GM03348 (cell line): ENCODE results near the gene R3HDML.

Experiments used
- DNase-seq: peaks from one replicate; pipeline ENCODE4 v3.0.0; 2012; ENCODE audit warnings: low spot score

R3HDML gene

GRCh38 chr20:44364068-44364467 is 27.2 kb downstream of the R3HDML start:
- DNase-seq: no peak

- no peak for DNase-seq
These were observed 27.9 kb downstream of the R3HDML start for GRCh38 chr20:44364780-44365179.

DNA sequence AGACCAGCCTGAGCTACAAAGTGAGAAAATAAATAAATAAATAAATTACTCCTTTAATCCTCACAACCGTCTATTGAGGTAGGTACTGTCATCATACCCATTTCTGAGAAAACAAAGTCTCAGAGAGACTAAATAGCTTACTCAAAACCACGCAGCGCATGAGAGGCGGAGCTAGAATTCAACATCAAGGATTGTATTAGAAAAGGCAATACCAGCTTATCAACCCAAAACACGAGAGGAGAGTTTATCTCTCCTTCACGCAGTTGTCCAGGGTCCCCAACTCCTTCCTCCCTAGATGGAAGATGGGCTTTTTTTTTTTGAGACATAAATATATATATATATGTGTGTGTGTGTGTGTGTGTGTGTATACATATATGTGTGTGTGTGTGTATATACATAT is 30.9 kb downstream of the R3HDML start:
- no peak for DNase-seq

- DNase-seq: no peak
These were observed 33.9 kb downstream of the R3HDML start for GRCh38 chr20:44370639-44371218.

GRCh38 chr20:44382641-44383040 is 45.8 kb downstream of the R3HDML start:
- no peak for DNase-seq

GRCh38 chr20:44384423-44385027 is 47.7 kb downstream of the R3HDML start:
- DNase-seq: peak; percentile 81

DNA sequence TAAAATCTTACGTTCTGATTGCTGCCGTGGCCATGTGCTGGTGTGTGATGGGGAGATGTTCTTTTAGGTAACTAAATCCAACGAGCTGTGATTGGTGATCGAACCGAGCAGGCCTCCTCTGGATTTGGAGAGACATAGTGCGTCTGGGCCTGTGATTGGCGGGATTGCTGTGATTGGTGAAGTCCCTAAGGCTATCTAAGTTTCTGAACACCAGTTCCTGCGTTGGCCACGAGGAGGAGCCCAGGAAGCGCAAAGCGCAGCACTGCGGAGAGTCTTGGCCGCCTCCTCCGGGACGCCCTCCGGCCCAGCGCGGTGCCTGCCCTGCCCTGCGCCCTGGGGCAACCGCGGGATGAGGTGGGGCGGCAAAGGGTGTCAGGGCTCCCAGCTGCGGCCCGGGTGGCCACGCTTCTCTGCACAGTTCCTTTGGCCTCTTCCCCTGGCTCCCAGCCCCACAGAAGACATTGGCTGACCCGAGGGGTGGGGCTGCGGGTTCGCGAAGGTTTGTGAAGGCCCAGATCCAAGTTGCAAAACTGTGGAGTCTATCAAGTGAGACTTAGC is 51.7 kb downstream of the R3HDML start:
- DNase-seq: peak; percentile 89

GRCh38 chr20:44389871-44390270 is 53.0 kb downstream of the R3HDML start:
- no peak for DNase-seq

DNA sequence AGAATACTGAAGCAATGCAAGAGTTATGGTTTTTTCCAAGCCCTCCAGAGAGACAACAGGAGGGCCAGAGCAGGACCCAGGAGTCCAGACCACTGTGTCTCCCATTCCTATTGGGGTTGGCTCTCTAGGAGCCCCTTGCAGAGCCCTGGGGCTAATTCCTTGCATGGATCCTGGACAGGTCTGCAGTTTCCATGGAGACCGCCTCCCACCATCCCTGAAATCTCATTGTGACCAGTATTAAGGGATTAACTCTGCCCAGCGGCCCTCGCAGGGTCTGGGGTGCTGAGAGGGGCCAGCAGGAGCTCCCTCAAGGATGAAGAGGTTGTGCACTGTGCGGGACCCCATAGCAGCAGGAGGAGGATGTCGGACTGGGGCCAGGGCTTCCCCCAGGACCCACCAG is 53.4 kb downstream of the R3HDML start:
- no peak for DNase-seq

DNA sequence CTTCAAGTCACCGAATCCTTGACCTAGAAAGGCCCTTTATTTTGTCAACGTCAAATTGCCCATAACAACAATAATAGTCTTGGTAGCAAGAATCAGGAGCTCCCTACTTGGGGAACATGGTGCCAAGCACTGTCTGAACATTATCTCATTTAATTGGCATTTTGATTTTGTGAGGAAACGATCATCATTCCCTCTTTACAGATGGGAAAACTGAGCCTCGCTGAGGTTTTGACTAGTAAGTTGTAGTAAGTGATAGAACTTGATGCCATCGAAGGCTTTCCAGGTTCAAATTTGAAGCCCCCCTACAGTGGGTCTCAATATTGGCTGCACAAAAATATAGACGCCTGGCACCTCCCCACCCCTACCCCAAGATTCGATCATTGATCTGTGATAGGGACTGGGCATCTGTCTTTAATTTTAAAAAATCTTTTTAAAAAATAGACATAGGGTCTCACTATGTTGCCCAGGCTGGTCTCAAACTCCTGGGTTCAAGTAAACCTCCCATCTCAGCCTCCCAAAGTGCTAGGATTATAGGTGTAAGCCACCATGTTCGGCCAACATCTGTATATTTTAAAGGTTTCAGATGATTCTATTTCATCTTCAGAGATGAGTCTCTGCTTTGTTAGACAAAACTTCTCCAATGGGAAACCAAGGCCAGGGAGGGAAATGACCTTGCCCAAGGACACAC is 55.4 kb downstream of the R3HDML start:
- DNase-seq: no peak

DNA sequence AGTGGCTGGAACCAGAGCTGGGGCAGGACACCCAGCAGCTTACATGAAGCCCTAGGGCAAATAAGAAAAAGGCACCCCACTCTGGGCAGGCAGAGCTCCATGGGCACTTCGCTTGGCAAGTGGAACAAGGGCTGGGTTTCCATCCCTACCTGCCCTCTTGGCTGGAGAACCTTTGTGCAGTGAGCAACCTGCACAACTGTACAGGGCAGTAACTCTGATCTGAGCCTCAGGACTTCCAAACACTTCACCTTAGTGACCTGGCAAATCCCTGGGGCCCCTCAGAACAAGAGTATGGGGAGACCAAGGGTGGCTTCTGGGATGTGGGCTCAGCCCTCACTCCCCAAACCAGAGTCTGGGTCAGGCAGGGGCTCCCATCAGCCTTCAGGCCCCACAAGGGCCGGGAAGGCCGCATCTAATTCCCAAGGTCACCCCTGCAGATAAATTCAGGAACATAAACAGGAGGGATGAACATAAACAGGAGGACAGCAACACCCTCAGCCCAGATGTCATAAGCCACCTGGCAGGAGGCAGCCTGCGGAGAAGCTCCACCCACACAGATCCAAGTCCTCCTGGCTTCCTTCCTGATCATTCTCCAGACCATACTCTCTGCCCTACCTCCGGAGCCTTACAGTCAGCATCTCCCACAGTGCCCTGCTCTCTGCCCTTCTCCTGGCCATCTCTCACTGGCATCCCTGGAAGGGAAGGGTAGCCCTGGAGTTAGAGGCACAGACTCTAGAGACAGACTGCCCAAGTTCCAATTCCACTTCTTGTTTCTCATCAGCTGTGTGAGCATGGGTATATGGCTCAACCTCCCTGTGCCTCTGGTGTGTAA is 56.1 kb downstream of the R3HDML start:
- DNase-seq: no peak

GRCh38 chr20:44393608-44394451 is 57.0 kb downstream of the R3HDML start:
- DNase-seq: no peak

DNA sequence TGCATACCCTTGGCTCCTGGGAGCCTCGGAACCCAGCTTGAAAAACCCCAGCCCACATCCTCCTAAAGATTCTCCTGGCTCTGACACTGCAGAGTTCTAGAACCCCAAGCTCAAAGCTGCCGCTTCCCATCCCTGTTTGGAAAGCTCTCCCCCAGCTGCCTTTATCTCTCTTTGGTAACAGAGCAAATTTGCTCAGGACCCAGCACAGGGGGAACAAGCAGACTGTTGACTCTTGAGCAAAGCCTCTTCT is 57.5 kb downstream of the R3HDML start:
- no peak for DNase-seq

GRCh38 chr20:44394702-44395460 is 58.0 kb downstream of the R3HDML start:
- DNase-seq: no peak

DNA sequence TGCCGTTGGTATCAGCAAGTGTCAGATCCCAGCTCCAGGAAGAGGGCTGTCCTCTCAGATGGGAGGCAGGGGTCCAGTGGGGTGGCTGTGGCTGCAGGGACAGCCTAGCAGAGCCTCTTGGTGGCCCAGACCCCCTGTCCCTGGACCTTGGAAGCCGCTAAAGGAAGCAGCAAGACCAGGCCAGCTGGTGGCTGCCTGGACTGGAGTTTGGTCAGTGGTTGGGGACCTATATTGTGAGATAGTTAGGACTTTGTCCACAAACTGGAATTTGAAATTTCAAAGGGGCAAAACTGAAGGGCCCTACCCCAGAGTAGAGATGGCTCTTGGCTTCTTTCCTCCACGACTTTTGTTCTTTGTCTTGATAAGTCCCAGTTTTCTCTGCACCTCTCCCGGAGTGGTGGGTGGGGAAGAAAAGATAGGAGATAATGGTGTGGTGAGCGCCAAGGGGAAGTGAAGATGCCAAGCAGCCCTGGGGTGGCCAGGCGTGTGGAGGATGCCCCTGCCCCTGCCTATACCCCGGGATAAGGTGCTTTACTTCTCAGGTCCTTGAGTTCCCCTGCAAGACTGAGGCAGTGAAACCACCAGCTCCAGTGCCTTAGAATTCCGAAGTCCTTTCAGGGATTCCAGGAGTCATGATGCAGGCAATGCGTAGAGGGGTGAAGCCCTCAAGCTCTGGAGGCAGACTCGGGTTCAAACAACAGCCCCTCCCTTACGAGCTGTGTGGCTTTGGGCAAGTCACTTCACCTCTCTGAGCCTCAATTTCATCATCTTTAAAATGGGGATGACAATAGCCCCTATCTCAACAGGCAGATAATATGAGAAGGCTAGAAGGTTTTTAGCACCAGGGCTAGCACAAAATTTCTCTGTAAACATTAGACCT is 58.9 kb downstream of the R3HDML start:
- no peak for DNase-seq

DNA sequence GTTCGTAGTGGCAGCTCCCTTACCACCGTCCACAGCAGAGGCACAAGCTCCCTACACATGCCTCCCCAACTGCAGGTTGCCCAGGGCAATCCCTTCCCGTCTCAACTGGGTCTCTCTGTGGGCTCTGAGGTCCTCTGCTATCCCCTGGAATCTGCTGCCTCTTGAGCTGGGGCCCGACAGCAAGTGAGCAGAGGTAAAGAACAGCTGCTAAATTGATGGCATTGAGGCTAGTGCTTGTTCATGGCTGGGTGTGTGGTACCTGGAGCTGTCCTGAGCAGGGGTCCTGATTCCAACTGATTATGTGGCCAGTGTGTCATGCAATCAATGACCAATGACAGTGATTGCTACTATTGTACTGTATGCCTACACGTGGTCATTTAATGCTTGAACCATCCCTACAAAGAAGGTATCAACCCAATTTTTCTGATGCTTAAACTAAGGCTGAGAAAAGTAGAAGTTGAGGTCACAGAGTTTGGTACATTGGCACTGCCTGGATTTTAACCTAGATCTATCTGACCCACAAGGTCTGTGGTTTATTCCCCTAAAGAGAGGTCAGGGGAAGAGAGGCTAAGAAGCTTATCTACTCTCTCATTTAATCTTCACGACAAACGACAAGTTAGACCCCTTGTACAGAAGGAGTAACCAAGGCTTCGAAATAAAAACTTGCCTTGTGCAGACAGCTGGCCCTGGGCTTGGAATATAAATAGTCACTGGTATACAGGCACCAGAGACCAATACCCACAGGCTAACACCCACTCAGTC is 59.7 kb downstream of the R3HDML start:
- no peak for DNase-seq

DNA sequence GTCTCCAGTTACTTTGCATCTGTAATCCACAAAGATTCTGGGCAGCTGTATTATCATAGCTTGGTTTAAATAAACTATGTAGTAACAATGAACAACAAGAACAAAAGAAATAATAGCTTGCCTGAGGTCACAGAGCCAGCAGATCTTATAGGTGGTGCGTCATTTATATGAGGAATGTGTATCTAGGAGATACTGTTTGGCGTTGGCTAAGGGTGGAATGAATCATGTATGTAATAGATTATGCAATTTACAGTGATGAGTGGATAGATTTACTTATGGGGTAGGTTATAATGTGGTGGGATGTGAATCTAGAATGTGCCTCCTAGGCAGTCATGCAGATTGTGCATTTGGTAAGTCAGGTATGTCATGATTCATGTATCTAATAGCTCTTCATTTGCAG is 61.5 kb downstream of the R3HDML start:
- DNase-seq: no peak

DNA sequence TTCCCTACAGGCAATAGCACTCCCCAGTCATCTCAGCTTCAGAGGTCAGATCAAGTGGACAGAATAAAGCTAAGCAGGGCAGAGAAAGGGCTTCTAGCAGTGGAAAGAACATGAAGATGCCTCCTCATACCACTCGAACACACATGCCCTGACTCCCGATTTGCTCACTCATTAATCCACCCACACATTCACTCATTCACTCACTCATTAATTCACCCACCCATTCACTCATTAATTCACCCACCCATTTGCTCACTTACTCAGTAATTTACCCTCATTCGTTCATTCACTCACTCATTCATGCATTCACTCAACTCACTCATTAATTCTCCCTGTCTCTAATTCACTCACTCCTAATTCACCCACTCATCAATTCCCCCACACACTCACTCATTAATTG is 62.6 kb downstream of the R3HDML start:
- DNase-seq: no peak

DNA sequence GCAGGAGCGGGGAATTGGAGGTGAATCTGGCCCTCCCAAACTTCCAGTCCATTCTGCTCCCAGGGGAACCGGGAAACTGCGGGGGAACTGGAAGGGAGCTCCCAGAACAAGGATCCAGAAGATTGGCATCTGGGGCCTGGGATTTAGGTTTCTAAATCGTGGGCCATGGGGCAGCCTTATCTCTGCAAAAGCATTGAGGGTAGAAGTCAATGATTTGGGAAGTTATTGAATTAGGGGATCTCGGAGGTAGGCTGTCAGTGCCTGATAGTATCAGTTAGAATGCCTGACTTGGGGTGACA is 63.8 kb downstream of the R3HDML start:
- DNase-seq: no peak
